GM19351 (cell line): ENCODE results near the gene GPX3.

Source experiments
- ATAC-seq: cut with Tn5 transposase; IDR thresholded peaks from one replicate; pipeline ENCODE4 v1.9.1; 2021; ENCODE audit warnings: mild to moderate bottlenecking, moderate library complexity; ENCODE audit not compliant: unreplicated experiment

Gene GPX3

GRCh38 chr5:151033217-151033934 lies 13.0 kb downstream of the GPX3 start:
- ATAC-seq: no peak

- no peak for ATAC-seq
Observed at GRCh38 chr5:151034422-151035379, 14.3 kb downstream of the GPX3 start.

- ATAC-seq: no peak
Observed at GRCh38 chr5:151036556-151036955, 16.2 kb downstream of the GPX3 start.

- no peak for ATAC-seq
Observed at GRCh38 chr5:151037561-151038411, 17.4 kb downstream of the GPX3 start.

- no peak for ATAC-seq
Observed at GRCh38 chr5:151038412-151038745, 18.0 kb downstream of the GPX3 start.

- ATAC-seq: no peak
Observed at GRCh38 chr5:151038801-151039238, 18.4 kb downstream of the GPX3 start.

GRCh38 chr5:151039665-151040064 lies 19.3 kb downstream of the GPX3 start:
- ATAC-seq: no peak

GRCh38 chr5:151040211-151040747 lies 19.9 kb downstream of the GPX3 start:
- no peak for ATAC-seq

- no peak for ATAC-seq
Observed at GRCh38 chr5:151041577-151042268, 21.3 kb downstream of the GPX3 start.

GRCh38 chr5:151042453-151043093 lies 22.2 kb downstream of the GPX3 start:
- ATAC-seq: no peak

- peak; percentile 69 for ATAC-seq
Observed at GRCh38 chr5:151047814-151048425, 27.5 kb downstream of the GPX3 start.

- no peak for ATAC-seq
Observed at GRCh38 chr5:151048526-151048925, 28.1 kb downstream of the GPX3 start.

GRCh38 chr5:151051066-151051930 lies 30.9 kb downstream of the GPX3 start:
- ATAC-seq: peak; percentile 83

GRCh38 chr5:151051931-151052608 lies 31.7 kb downstream of the GPX3 start:
- peak; percentile 7 for ATAC-seq

- ATAC-seq: no peak
Observed at GRCh38 chr5:151052836-151053235, 32.4 kb downstream of the GPX3 start.

- no peak for ATAC-seq
Observed at GRCh38 chr5:151053796-151054462, 33.5 kb downstream of the GPX3 start.

- ATAC-seq: no peak
Observed at GRCh38 chr5:151054709-151055108, 34.3 kb downstream of the GPX3 start.
